GM18873 (cell line): ENCODE results near the gene LTBP1.

ENCODE experiments used
- ATAC-seq: cut with Tn5 transposase; IDR thresholded peaks from one replicate; pipeline ENCODE4 v1.9.1; 2021; ENCODE audit warnings: mild to moderate bottlenecking, moderate library complexity, moderate number of reproducible peaks; ENCODE audit not compliant: unreplicated experiment, low FRiP score

LTBP1 gene

GRCh38 chr2:33001823-33002222 lies 55.1 kb downstream of the LTBP1 start:
- ATAC-seq, result no peak

GRCh38 chr2:33002863-33003262 lies 56.1 kb downstream of the LTBP1 start:
- no peak for ATAC-seq

- ATAC-seq, result no peak
Measured at GRCh38 chr2:33005057-33005456, 58.3 kb downstream of the LTBP1 start.

GRCh38 chr2:33008716-33009115 lies 62.0 kb downstream of the LTBP1 start:
- ATAC-seq, result no peak

GRCh38 chr2:33009249-33009648 lies 62.5 kb downstream of the LTBP1 start:
- ATAC-seq, result no peak

GRCh38 chr2:33011373-33011772 lies 64.6 kb downstream of the LTBP1 start:
- ATAC-seq, result no peak

GRCh38 chr2:33011941-33012340 lies 65.2 kb downstream of the LTBP1 start:
- ATAC-seq, result no peak

- ATAC-seq, result no peak
Measured at GRCh38 chr2:33013684-33014110, 66.9 kb downstream of the LTBP1 start.

GRCh38 chr2:33014268-33014667 lies 67.5 kb downstream of the LTBP1 start:
- ATAC-seq, result no peak

- no peak for ATAC-seq
Measured at GRCh38 chr2:33015421-33016142, 68.8 kb downstream of the LTBP1 start.

GRCh38 chr2:33018271-33018670 lies 71.5 kb downstream of the LTBP1 start:
- no peak for ATAC-seq

- ATAC-seq, result no peak
Measured at GRCh38 chr2:33019796-33020195, 73.0 kb downstream of the LTBP1 start.

- no peak for ATAC-seq
Measured at GRCh38 chr2:33020883-33021282, 74.1 kb downstream of the LTBP1 start.

- no peak for ATAC-seq
Measured at GRCh38 chr2:33021542-33022227, 74.9 kb downstream of the LTBP1 start.

GRCh38 chr2:33022395-33022985 lies 75.7 kb downstream of the LTBP1 start:
- ATAC-seq, result no peak

- ATAC-seq, result no peak
Measured at GRCh38 chr2:33022989-33023727, 76.4 kb downstream of the LTBP1 start.

- no peak for ATAC-seq
Measured at GRCh38 chr2:33023728-33024500, 77.2 kb downstream of the LTBP1 start.

- ATAC-seq, result no peak
Measured at GRCh38 chr2:33024758-33025157, 78.0 kb downstream of the LTBP1 start.

GRCh38 chr2:33029459-33029858 lies 82.7 kb downstream of the LTBP1 start:
- no peak for ATAC-seq

- no peak for ATAC-seq
Measured at GRCh38 chr2:33029926-33030325, 83.2 kb downstream of the LTBP1 start.
